Neural cell (in vitro differentiated cells): ENCODE measurements around the gene SLC6A19. TPM values are rescaled to one million over a fixed set of nuclear protein-coding genes. Genes with fewer than 3 reads are reported as not detected.

ENCODE experiments used
- H2AFZ ChIP-seq: fragments of 200-600, 300-800 bp; sonication (generic), shearing (Covaris generic); 2 replicates; pipeline ENCODE4 v1.6.0; 2014; ENCODE audit warnings: low read depth, mild to moderate bottlenecking, antibody characterized with exemption, low read length, moderate library complexity
- H3F3A ChIP-seq: fragments of 200-600 bp; shearing (Covaris generic); 2 replicates; pipeline ENCODE4 v1.6.1; 2016; ENCODE audit warnings: mild to moderate bottlenecking, moderate library complexity, mixed read lengths, antibody characterized with exemption, low read length; ENCODE audit not compliant: insufficient read depth, poor library complexity, severe bottlenecking
- H3K27ac ChIP-seq: fragments of 200-600, 300-800 bp; sonication (generic), shearing (Covaris generic); 2 replicates; pipeline ENCODE4 v1.5.1; 2014; ENCODE audit warnings: mild to moderate bottlenecking, low read length, moderate library complexity
- H3K27me3 ChIP-seq: fragments of 300-800, 200-600 bp; sonication (generic), shearing (Covaris generic); 2 replicates; pipeline ENCODE4 v1.6.0; 2014; ENCODE audit warnings: mild to moderate bottlenecking, low read depth, low read length, moderate library complexity; ENCODE audit not compliant: insufficient read depth
- H3K36me3 ChIP-seq: fragments of 300-800, 200-600 bp; sonication (generic), shearing (Covaris generic); 2 replicates; pipeline ENCODE4 v1.5.1; 2014; ENCODE audit warnings: mild to moderate bottlenecking, antibody characterized with exemption, low read length, moderate library complexity; ENCODE audit not compliant: insufficient read depth
- H3K4me2 ChIP-seq: fragments of 300-800, 200-600 bp; sonication (generic), shearing (Covaris generic); 2 replicates; pipeline ENCODE4 v1.6.0; 2014; ENCODE audit warnings: mild to moderate bottlenecking, low read length
- H3K4me3 ChIP-seq: fragments of 300-800, 200-600 bp; sonication (generic), shearing (Covaris generic); 2 replicates; pipeline ENCODE4 v1.5.1; 2014; ENCODE audit warnings: mild to moderate bottlenecking, low read length, moderate library complexity
- H3K79me2 ChIP-seq: fragments of 200-600 bp; shearing (Covaris generic); replicated peaks from 2 replicates; pipeline ENCODE4 v1.6.0; 2014; ENCODE audit warnings: mild to moderate bottlenecking, low read length, moderate library complexity; ENCODE audit not compliant: insufficient read depth
- H3K9ac ChIP-seq: fragments of 300-800, 200-600 bp; sonication (generic), shearing (Covaris generic); 2 replicates; pipeline ENCODE4 v1.6.1; 2016; ENCODE audit warnings: mild to moderate bottlenecking, low read length, mixed read lengths
- H3K9me2 ChIP-seq: fragments of 200-600 bp; shearing (Covaris generic); 2 replicates; pipeline ENCODE4 v1.6.1; 2016; ENCODE audit warnings: mild to moderate bottlenecking, low read length, mixed read lengths; ENCODE audit not compliant: insufficient read depth
- H3K9me3 ChIP-seq: fragments of 200-600, 300-800 bp; sonication (generic), shearing (Covaris generic); 2 replicates; pipeline ENCODE4 v1.6.1; 2016; ENCODE audit warnings: mild to moderate bottlenecking, mixed run types, low read length, moderate library complexity, mixed read lengths
- H4K20me1 ChIP-seq: fragments of 200-600 bp; shearing (Covaris generic); 2 replicates; pipeline ENCODE4 v1.6.1; 2016; ENCODE audit warnings: mild to moderate bottlenecking, mixed run types; ENCODE audit not compliant: insufficient read depth
- EP300 ChIP-seq: fragments of 450-650 bp; conservative IDR thresholded peaks from 2 replicates; pipeline ENCODE4 v1.6.1; 2014; ENCODE audit warnings: antibody characterized with exemption, mild to moderate bottlenecking, moderate library complexity; ENCODE audit not compliant: poor library complexity, severe bottlenecking
- EZH2 ChIP-seq: fragments of 200-600, 300-800 bp; shearing (Covaris generic), sonication (generic); IDR thresholded peaks from 2 replicates; pipeline ENCODE4 v1.6.1; 2014; ENCODE audit warnings: antibody characterized with exemption, low read length, borderline replicate concordance, mild to moderate bottlenecking; ENCODE audit not compliant: insufficient read depth, poor library complexity, severe bottlenecking
- MXI1 ChIP-seq: fragments of 450-650 bp; conservative IDR thresholded peaks from 2 replicates; pipeline ENCODE4 v1.6.1; 2014; ENCODE audit warnings: antibody characterized with exemption, mild to moderate bottlenecking; ENCODE audit not compliant: poor library complexity, severe bottlenecking
- POLR2AphosphoS5 ChIP-seq: IDR thresholded peaks from 2 replicates; pipeline ENCODE4 v1.6.1; 2012
- RAD21 ChIP-seq: fragments of 450-650 bp; conservative IDR thresholded peaks from 2 replicates; pipeline ENCODE4 v1.6.1; 2014; ENCODE audit warnings: antibody characterized with exemption, mild to moderate bottlenecking, moderate library complexity
- SMC3 ChIP-seq: fragments of 450-650 bp; conservative IDR thresholded peaks from 2 replicates; pipeline ENCODE4 v1.6.1; 2014; ENCODE audit warnings: antibody characterized with exemption, mild to moderate bottlenecking, moderate library complexity; ENCODE audit not compliant: poor library complexity
- TAF1 ChIP-seq: IDR thresholded peaks from 2 replicates; pipeline ENCODE4 v1.6.1; 2012; ENCODE audit warnings: low read depth
- polyA plus RNA-seq: library from polyadenylated mRNA; depleted of rRNA; stranded (reverse); fragments of >200 nt; gene quantifications from 2 replicates; pipeline ENCODE4 v1.2.3, GENCODE V29; 2014
- TF ChIP-seq, protein P1 (sequence below): fragments of 450-650 bp; IDR thresholded peaks from 2 replicates; pipeline ENCODE4 v1.5.1; 2014; ENCODE audit warnings: antibody characterized with exemption, mild to moderate bottlenecking, moderate library complexity; ENCODE audit not compliant: poor library complexity, severe bottlenecking
- TF ChIP-seq, protein P2 (sequence below): IDR thresholded peaks from 2 replicates; pipeline ENCODE4 v1.6.1; 2012; ENCODE audit warnings: borderline replicate concordance

SLC6A19 gene
- polyA plus RNA-seq, 1 donor from 2014 or later, result not detected

DNA sequence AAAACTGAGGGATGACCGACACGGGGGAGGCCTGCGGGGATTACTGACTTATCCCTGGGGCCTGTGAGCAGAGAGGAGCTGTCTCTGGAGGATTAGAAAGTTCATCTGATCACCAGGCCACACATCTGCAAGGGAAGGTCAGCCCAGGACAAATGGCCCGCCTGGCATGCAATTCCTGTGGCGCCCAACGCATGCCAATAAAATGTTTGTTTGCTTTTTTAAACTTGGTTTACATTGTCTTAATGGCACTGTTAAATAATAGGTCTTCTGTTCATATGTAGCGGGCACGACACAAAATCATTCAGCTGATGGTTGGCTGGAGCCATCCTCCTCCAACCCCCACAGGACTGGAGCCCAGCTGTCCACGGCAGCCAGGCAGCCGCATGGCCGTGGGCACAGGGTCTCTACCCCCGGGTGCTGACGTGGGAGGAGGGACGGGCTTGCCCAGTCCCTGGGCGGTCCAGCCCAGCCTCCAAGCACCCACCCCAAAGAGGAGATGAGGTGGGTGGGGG, 48.6 kb upstream of the SLC6A19 start:
- Histone ChIP-seq H3K27ac (no peak overlapping the region), H3K9me2 (no peaks in the 10 kb centered on the region), H3K27me3 (peaks cover 29% of the 10 kb centered on the region), H3F3A (no peaks in the 10 kb centered on the region), H3K4me2 (no peak overlapping the region), H4K20me1 (no peaks in the 10 kb centered on the region), H2AFZ (no peak overlapping the region), H3K9ac (no peak overlapping the region), H3K36me3 (no peaks in the 10 kb centered on the region), H3K4me3 (no peak overlapping the region), H3K79me2 (no peaks in the 10 kb centered on the region), H3K9me3 (no peaks in the 10 kb centered on the region)
- TF ChIP-seq TAF1 (no peak), POLR2AphosphoS5 (no peak), RAD21 (no peak), EZH2 (no peak)

DNA sequence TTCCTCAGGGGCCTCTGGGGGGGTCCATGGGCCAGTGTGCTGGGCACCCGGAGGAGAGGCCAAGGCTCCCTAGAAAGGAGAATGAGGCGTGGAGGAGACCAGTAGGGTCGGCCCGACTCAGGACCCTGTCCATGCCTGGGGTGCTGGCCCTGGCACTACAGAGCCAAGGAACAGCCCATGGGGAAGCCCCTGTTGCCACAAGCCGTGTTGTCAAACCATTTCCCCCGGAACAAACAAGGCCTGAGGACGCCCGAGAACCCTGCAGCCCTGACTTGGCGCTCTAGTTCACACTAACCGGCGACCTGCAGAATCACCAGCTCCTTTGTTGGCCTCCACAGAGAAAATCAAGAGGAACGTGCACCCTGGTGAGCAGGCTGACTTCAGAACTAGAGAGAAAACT, 48.0 kb upstream of the SLC6A19 start:
- TF ChIP-seq POLR2AphosphoS5 (no peak), MXI1 (no peak), EZH2 (no peak), TAF1 (no peak), EP300 (no peak), SMC3 (no peak), RAD21 (no peak)
- TF ChIP-seq, protein P1, sequence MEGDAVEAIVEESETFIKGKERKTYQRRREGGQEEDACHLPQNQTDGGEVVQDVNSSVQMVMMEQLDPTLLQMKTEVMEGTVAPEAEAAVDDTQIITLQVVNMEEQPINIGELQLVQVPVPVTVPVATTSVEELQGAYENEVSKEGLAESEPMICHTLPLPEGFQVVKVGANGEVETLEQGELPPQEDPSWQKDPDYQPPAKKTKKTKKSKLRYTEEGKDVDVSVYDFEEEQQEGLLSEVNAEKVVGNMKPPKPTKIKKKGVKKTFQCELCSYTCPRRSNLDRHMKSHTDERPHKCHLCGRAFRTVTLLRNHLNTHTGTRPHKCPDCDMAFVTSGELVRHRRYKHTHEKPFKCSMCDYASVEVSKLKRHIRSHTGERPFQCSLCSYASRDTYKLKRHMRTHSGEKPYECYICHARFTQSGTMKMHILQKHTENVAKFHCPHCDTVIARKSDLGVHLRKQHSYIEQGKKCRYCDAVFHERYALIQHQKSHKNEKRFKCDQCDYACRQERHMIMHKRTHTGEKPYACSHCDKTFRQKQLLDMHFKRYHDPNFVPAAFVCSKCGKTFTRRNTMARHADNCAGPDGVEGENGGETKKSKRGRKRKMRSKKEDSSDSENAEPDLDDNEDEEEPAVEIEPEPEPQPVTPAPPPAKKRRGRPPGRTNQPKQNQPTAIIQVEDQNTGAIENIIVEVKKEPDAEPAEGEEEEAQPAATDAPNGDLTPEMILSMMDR, result no peak
- TF ChIP-seq, protein P2, sequence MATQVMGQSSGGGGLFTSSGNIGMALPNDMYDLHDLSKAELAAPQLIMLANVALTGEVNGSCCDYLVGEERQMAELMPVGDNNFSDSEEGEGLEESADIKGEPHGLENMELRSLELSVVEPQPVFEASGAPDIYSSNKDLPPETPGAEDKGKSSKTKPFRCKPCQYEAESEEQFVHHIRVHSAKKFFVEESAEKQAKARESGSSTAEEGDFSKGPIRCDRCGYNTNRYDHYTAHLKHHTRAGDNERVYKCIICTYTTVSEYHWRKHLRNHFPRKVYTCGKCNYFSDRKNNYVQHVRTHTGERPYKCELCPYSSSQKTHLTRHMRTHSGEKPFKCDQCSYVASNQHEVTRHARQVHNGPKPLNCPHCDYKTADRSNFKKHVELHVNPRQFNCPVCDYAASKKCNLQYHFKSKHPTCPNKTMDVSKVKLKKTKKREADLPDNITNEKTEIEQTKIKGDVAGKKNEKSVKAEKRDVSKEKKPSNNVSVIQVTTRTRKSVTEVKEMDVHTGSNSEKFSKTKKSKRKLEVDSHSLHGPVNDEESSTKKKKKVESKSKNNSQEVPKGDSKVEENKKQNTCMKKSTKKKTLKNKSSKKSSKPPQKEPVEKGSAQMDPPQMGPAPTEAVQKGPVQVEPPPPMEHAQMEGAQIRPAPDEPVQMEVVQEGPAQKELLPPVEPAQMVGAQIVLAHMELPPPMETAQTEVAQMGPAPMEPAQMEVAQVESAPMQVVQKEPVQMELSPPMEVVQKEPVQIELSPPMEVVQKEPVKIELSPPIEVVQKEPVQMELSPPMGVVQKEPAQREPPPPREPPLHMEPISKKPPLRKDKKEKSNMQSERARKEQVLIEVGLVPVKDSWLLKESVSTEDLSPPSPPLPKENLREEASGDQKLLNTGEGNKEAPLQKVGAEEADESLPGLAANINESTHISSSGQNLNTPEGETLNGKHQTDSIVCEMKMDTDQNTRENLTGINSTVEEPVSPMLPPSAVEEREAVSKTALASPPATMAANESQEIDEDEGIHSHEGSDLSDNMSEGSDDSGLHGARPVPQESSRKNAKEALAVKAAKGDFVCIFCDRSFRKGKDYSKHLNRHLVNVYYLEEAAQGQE, result no peak
- no peaks in the 10 kb centered on the region for H3K79me2 ChIP-seq
- no peaks in the 10 kb centered on the region for H3K9me3 ChIP-seq
- no peak overlapping the region for H3K4me3 ChIP-seq
- H3K4me2 ChIP-seq, result no peak overlapping the region
- H2AFZ ChIP-seq, result no peak overlapping the region
- H3K9ac ChIP-seq, result no peak overlapping the region
- peaks cover 29% of the 10 kb centered on the region for H3K27me3 ChIP-seq
- H3K36me3 ChIP-seq, result no peaks in the 10 kb centered on the region
- H4K20me1 ChIP-seq, result no peaks in the 10 kb centered on the region
- H3K27ac ChIP-seq, result no peak overlapping the region
- no peaks in the 10 kb centered on the region for H3F3A ChIP-seq
- no peaks in the 10 kb centered on the region for H3K9me2 ChIP-seq
